Keratinocyte (primary cell): ENCODE measurements around the gene MDM2.

Experiments used
- CTCF ChIP-seq, 3 experiments: IDR thresholded peaks in 1 of 3; conservative IDR thresholded peaks in 1 of 3; optimal IDR thresholded peaks in 1 of 3; 2 replicates in 2 of 3; 3 replicates in 1 of 3; pipeline versions ENCODE3 to v1.5.1; 2011; ENCODE audit warnings: low read length in 3 of 3, mild to moderate bottlenecking in 3 of 3, moderate library complexity in 2 of 3, control low read depth in 1 of 3, inconsistent platforms in 1 of 3; ENCODE audit not compliant: insufficient read depth in 2 of 3; ENCODE audit errors: extremely low read depth in 1 of 3
- EZH2 ChIP-seq: IDR thresholded peaks from one replicate; pipeline ENCODE4 v1.6.1; 2012; ENCODE audit warnings: inconsistent platforms, mild to moderate bottlenecking, low read length, moderate library complexity

DNA sequence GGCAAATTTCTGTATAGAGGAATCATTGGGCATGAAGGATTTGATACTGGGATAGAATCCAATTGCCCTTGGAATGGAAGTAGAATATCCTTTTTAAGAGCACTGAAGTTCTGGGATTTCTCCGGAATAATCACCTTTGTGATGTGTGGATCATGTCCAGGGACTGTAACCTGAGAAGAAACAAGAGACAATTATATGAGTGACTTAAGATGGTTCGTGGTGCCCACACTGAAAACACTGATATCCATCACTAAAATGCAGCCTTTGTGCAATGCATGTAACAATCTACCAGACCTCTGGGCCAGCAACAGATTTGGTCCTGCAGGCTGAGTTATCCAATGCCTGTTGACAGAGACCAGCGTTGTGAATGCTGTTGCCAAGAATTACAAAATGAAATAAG, 48.5 kb downstream of the MDM2 start:
- TF ChIP-seq CTCF (optimal IDR thresholded peaks at IDR 0.05 in 1 of 3, IDR thresholded peaks at IDR 0.05 in 1 of 3, conservative IDR thresholded peaks at IDR 0.05 in 1 of 3; ENCODE audit: extremely low read depth in 1 of 3, insufficient read depth in 2 of 3, low read length in 3 of 3) (no peak), EZH2 (no peak)
